Keratinocyte (primary cell): Measurements from ENCODE around the gene GYG1.

Experiments
- CTCF ChIP-seq, 3 experiments: IDR thresholded peaks in 1 of 3; conservative IDR thresholded peaks in 1 of 3; optimal IDR thresholded peaks in 1 of 3; 2 replicates in 2 of 3; 3 replicates in 1 of 3; pipeline versions ENCODE3 to v1.5.1; 2011; ENCODE audit warnings: low read length in 3 of 3, mild to moderate bottlenecking in 3 of 3, moderate library complexity in 2 of 3, control low read depth in 1 of 3, inconsistent platforms in 1 of 3; ENCODE audit not compliant: insufficient read depth in 2 of 3; ENCODE audit errors: extremely low read depth in 1 of 3
- EZH2 ChIP-seq: IDR thresholded peaks from one replicate; pipeline ENCODE4 v1.6.1; 2012; ENCODE audit warnings: inconsistent platforms, mild to moderate bottlenecking, low read length, moderate library complexity

GRCh38 chr3:149061776-149062175 lies 70.4 kb downstream of the GYG1 start:
- TF ChIP-seq CTCF (optimal IDR thresholded peaks at IDR 0.05 in 1 of 3, IDR thresholded peaks at IDR 0.05 in 1 of 3, conservative IDR thresholded peaks at IDR 0.05 in 1 of 3; ENCODE audit: extremely low read depth in 1 of 3, insufficient read depth in 2 of 3, low read length in 3 of 3) (no peak), EZH2 (no peak)
